Left lung (tissue), 10 donors: ENCODE data around the gene AKT1. TPM values are rescaled to one million over a fixed set of nuclear protein-coding genes. Genes with fewer than 3 reads are reported as not detected.
A peak's percentile ranks its signal among the peaks of the same experiment; 100 is the strongest.

Experiments
- ATAC-seq: fragments of 200-7000 bp; cut with Tn5 transposase; one replicate; pipeline ENCODE4 v1.9.1; 2020; ENCODE audit warnings: moderate library complexity
- DNase-seq, 4 donors: peaks; one replicate each; pipeline ENCODE4 v3.0.0-alpha.2; 2013 to 2020
- H3K27ac ChIP-seq, 2 donors: fragments of 200-600 bp; sonication (generic) in 1 of 2; one replicate each; pipeline versions ENCODE4 v1.5.0 to v1.8.0; 2020 to 2021
- H3K27me3 ChIP-seq, 2 donors: fragments of 200-600 bp; sonication (generic) in 1 of 2; one replicate each; pipeline versions ENCODE4 v1.5.0 to v1.8.0; 2020 to 2021
- H3K36me3 ChIP-seq, 2 donors: fragments of 200-600 bp; sonication (generic) in 1 of 2; one replicate each; pipeline versions ENCODE4 v1.5.0 to v1.8.0; 2020 to 2021
- H3K4me1 ChIP-seq, 2 donors: fragments of 200-600 bp; one replicate each; pipeline ENCODE4 v1.8.0; 2021
- H3K4me3 ChIP-seq, 2 donors: fragments of 200-600 bp; sonication (generic) in 1 of 2; one replicate each; pipeline versions ENCODE4 v1.5.0 to v1.8.0; 2020 to 2021; ENCODE audit warnings: mild to moderate bottlenecking in 1 of 2
- H3K9me3 ChIP-seq, 2 donors: fragments of 200-600 bp; sonication (generic) in 1 of 2; one replicate each; pipeline versions ENCODE4 v1.5.0 to v1.8.0; 2020 to 2021
- CTCF ChIP-seq, 2 donors: fragments of 200-600 bp; sonication (generic) in 1 of 2; IDR thresholded peaks; one replicate each; pipeline versions ENCODE4 v1.5.0 to v1.8.0; 2021; ENCODE audit warnings: antibody characterized with exemption in 2 of 2
- intact Hi-C, 2 donors: fragments of 100-400 bp; cut with DNase I; formaldehyde crosslinking; loops; one replicate each; pipeline versions ENCODE4 v1.11.2 to v1.14.2; 2022
- polyA plus RNA-seq, 6 donors: library from polyadenylated mRNA; unstranded; fragments of 120-200 nt; gene quantifications; one replicate each; pipeline ENCODE4 v1.2.1, GENCODE V29; 2013; ENCODE audit not compliant: insufficient read length in 6 of 6
- total RNA-seq, 2 donors: library from RNA; stranded (reverse); fragmentation: NEBNext Ultra II Directional; extraction: Animal tissue kit (Norgen Biotek cat#: 25700); gene quantifications; one replicate each; pipeline ENCODE4 v1.2.1, GENCODE V29; 2021
- donor health status: DM: no; HTN: yes; CAD: no.
- donor health status: DM: no; HTN: no; CAD: no.

AKT1 gene
- total and polyA plus RNA-seq, 8 donors = 144 to 214 (median 173) TPM

DNA sequence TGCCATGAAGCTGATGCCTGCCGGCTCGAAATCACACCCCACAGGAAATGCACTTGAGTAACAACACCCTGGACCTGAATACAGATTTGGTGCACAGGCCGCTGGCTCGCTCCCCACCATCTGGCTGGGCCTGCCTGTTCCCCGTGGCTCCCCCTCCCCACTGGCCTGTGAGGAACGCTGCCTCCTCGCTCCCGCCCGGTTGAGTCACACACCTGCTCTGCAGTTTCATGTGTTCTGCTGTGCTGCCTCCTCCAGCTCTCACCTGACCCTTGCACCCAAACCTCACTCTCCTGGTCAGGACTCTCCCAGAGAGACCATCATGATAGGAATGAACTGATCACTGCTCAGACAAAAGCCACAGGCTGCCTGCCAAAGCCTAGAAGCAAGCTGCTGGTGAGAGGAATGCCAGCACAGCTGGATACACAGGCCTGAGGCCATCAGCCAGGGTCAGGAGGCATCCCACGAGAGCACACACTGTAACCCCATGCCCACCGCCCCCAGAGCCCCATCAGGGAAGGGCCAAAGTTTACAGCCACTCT lies 46.4 kb downstream of the AKT1 start:
- Histone ChIP-seq H3K4me3 (no peak overlapping the region), H3K27me3 (no peaks in the 10 kb centered on the region), H3K4me1 (peaks cover 4 to 14% of the 10 kb centered on the region in 2 donors), H3K36me3 (no peaks in the 10 kb centered on the region), H3K9me3 (no peaks in the 10 kb centered on the region), H3K27ac (no peak overlapping the region)
- DNase-seq (peak in 1 of 4 donors; percentile 74), ATAC-seq (no peak)
- TF ChIP-seq CTCF (IDR thresholded peaks at IDR 0.05) = no peak
- intact Hi-C loops = no loop called here

- Histone ChIP-seq H3K27ac (peak overlapping the region in 1 of 2 donors; percentile 70), H3K27me3 (no peaks in the 10 kb centered on the region), H3K4me1 (peaks cover 0 to 5% of the 10 kb centered on the region in 2 donors), H3K4me3 (no peak overlapping the region), H3K9me3 (no peaks in the 10 kb centered on the region), H3K36me3 (no peaks in the 10 kb centered on the region)
- DNase-seq (peak in 1 of 4 donors; percentile 53), ATAC-seq (no peak)
- intact Hi-C loops = no loop called here
- no peak for TF ChIP-seq CTCF (IDR thresholded peaks at IDR 0.05)
These were observed 47.7 kb downstream of the AKT1 start for GRCh38 chr14:104747876-104748275.

DNA sequence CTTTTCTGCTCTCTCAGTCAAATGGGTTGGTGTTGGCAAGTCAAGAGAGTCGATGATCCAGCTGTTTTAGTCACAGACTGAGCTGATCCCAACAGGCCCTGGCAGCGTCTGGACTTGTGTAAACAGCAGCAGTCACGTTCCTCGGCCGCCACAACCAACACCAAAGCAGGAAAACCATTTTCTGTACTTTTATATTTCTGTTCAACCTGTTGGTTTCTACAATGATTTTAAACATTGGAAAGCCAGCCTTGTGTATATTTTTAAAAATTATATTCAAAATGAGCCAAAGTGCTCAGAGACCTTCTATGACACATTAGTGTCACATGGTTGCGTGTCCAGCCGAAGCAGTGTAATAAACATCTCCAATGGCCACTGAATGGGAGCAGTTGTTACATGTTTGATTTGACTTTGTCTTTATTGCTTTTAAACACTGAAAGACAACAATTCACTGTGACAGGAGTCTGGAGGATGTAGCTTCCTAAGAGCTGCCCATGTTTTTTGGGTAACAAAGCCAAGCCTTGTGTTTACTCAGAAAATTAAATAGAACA lies 48.5 kb downstream of the AKT1 start:
- H3K9me3 ChIP-seq = no peaks in the 10 kb centered on the region
- no peaks in the 10 kb centered on the region for H3K36me3 ChIP-seq
- ATAC-seq (peak; percentile 44), DNase-seq (peak in 3 of 4 donors; percentile 51 to 89 (median 70))
- intact Hi-C loops = no loop called here
- H3K4me1 ChIP-seq = peaks cover 0 to 3% of the 10 kb centered on the region in 2 donors
- no peaks in the 10 kb centered on the region for H3K27me3 ChIP-seq
- H3K4me3 ChIP-seq = no peak overlapping the region
- peak overlapping the region in 1 of 2 donors; percentile 70 for H3K27ac ChIP-seq
- TF ChIP-seq CTCF (IDR thresholded peaks at IDR 0.05) = no peak

- no peak for ATAC-seq
- no peak for TF ChIP-seq CTCF (IDR thresholded peaks at IDR 0.05)
- H3K27ac ChIP-seq = peak overlapping the region in 1 of 2 donors; percentile 70
These were observed 49.4 kb downstream of the AKT1 start for GRCh38 chr14:104746071-104746545.

DNA sequence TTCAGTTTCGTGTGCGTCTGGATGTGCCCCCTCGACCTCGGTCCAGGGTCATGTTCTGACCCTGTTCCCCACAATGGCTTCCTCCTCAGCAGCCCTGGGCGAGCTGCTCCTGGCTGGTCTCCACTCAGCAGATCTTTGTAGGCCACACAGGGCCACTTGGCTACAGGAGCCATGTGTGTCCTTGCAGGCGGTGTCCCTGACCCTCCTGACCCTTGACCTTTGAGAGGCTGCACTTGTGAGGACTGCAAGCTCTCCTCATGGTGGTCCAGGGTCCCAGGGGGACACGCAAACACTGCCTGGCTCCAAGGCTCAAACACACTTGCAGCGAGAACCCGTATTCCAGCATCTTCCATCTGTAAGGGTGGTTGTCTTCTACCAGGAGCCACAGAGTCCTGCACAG lies 50.1 kb downstream of the AKT1 start:
- Histone ChIP-seq H3K9me3 (no peaks in the 10 kb centered on the region), H3K4me3 (no peak overlapping the region), H3K4me1 (no peaks in the 10 kb centered on the region), H3K27me3 (no peaks in the 10 kb centered on the region), H3K36me3 (no peaks in the 10 kb centered on the region), H3K27ac (no peak overlapping the region)
- TF ChIP-seq CTCF (IDR thresholded peaks at IDR 0.05) = no peak
- no peak for ATAC-seq
- peak in 1 of 4 donors; percentile 51 for DNase-seq
- intact Hi-C loops = no loop called here

More at GRCh38 chr14:104746071-104746545, 49.4 kb downstream of the AKT1 start:
- Histone ChIP-seq H3K4me1 (no peaks in the 10 kb centered on the region), H3K36me3 (no peaks in the 10 kb centered on the region), H3K27me3 (no peaks in the 10 kb centered on the region), H3K9me3 (no peaks in the 10 kb centered on the region), H3K4me3 (no peak overlapping the region)
- peak in 1 of 4 donors; percentile 40 for DNase-seq
- intact Hi-C loops = no loop called here
